ENCODE measurements around the gene NOC3L.

The NOC3L gene

GRCh38 chr10:94405406-94405805 is 42.7 kb upstream of the NOC3L start:
- H3K36me3 ChIP-seq, result no peaks in the 10 kb centered on the region
- peaks cover 95% of the 10 kb centered on the region for H3K27me3 ChIP-seq
- H3K4me3 ChIP-seq (ENCODE audit: low read depth in 1 of 2, low read length in 1 of 2), result no peak overlapping the region
- H3K27ac ChIP-seq, result no peak overlapping the region
- H3K9me3 ChIP-seq, result no peaks in the 10 kb centered on the region
- peaks cover 5 to 19% of the 10 kb centered on the region in 2 experiments for H3K4me1 ChIP-seq (ENCODE audit: control insufficient read depth in 1 of 2, insufficient read depth in 1 of 2, low read depth in 1 of 2, low read length in 1 of 2)
- no peak for TF ChIP-seq CTCF (IDR thresholded peaks at IDR 0.05)

- Histone ChIP-seq H3K27me3 (peaks cover 100% of the 10 kb centered on the region), H3K4me3 (ENCODE audit: low read depth in 1 of 2, low read length in 1 of 2) (peak overlapping the region; percentile 44 to 48), H3K27ac (no peak overlapping the region), H3K4me1 (ENCODE audit: control insufficient read depth in 1 of 2, insufficient read depth in 1 of 2, low read depth in 1 of 2, low read length in 1 of 2) (peaks cover 5 to 19% of the 10 kb centered on the region in 2 experiments), H3K9me3 (no peaks in the 10 kb centered on the region), H3K36me3 (no peaks in the 10 kb centered on the region)
- no peak for TF ChIP-seq CTCF (IDR thresholded peaks at IDR 0.05)
These were observed 40.9 kb upstream of the NOC3L start for GRCh38 chr10:94403380-94404213.

GRCh38 chr10:94402843-94403379 is 40.2 kb upstream of the NOC3L start:
- no peak for TF ChIP-seq CTCF (IDR thresholded peaks at IDR 0.05)
- no peak overlapping the region for H3K27ac ChIP-seq
- no peaks in the 10 kb centered on the region for H3K9me3 ChIP-seq

GRCh38 chr10:94402204-94402842 is 39.6 kb upstream of the NOC3L start, which contains the start of gene TBC1D12:
Gene TBC1D12 (plus strand): TSS chr10:94402541. CDS start chr10:94402614, 73 bp downstream.
- TF ChIP-seq CTCF (IDR thresholded peaks at IDR 0.05), result no peak
- peaks cover 100% of the 10 kb centered on the region for H3K27me3 ChIP-seq
- no peak within 1 kb of the TSS for H3K27ac ChIP-seq
- H3K9me3 ChIP-seq, result no peaks in the 10 kb centered on the region
- H3K4me1 ChIP-seq (ENCODE audit: control insufficient read depth in 1 of 2, insufficient read depth in 1 of 2, low read depth in 1 of 2, low read length in 1 of 2), result peaks cover 5 to 19% of the 10 kb centered on the region in 2 experiments
- peak within 1 kb of the TSS; percentile 44 to 48 for H3K4me3 ChIP-seq (ENCODE audit: low read depth in 1 of 2, low read length in 1 of 2)
- H3K36me3 ChIP-seq, result no peaks in the 10 kb centered on the region

More at GRCh38 chr10:94402843-94403379, 40.2 kb upstream of the NOC3L start:
- Histone ChIP-seq H3K4me3 (ENCODE audit: low read depth in 1 of 2, low read length in 1 of 2) (peak overlapping the region; percentile 44 to 48), H3K36me3 (no peaks in the 10 kb centered on the region), H3K4me1 (ENCODE audit: control insufficient read depth in 1 of 2, insufficient read depth in 1 of 2, low read depth in 1 of 2, low read length in 1 of 2) (peaks cover 5 to 19% of the 10 kb centered on the region in 2 experiments), H3K27me3 (peaks cover 100% of the 10 kb centered on the region)

- H3K9me3 ChIP-seq, result no peaks in the 10 kb centered on the region
- H3K27me3 ChIP-seq, result peaks cover 86% of the 10 kb centered on the region
- H3K27ac ChIP-seq, result no peak overlapping the region
- no peak for TF ChIP-seq CTCF (IDR thresholded peaks at IDR 0.05)
- peaks cover 5 to 17% of the 10 kb centered on the region in 2 experiments for H3K4me1 ChIP-seq (ENCODE audit: control insufficient read depth in 1 of 2, insufficient read depth in 1 of 2, low read depth in 1 of 2, low read length in 1 of 2)
- H3K4me3 ChIP-seq (ENCODE audit: low read depth in 1 of 2, low read length in 1 of 2), result no peak overlapping the region
- H3K36me3 ChIP-seq, result no peaks in the 10 kb centered on the region
These were observed 36.0 kb upstream of the NOC3L start for GRCh38 chr10:94398762-94399161.
